ENCODE measurements around the gene GNG13. TPM values are rescaled to one million over a fixed set of nuclear protein-coding genes. Genes with fewer than 3 reads are reported as not detected.

GNG13 gene
- total RNA-seq, 1 donor from 2014 or later = not detected

DNA sequence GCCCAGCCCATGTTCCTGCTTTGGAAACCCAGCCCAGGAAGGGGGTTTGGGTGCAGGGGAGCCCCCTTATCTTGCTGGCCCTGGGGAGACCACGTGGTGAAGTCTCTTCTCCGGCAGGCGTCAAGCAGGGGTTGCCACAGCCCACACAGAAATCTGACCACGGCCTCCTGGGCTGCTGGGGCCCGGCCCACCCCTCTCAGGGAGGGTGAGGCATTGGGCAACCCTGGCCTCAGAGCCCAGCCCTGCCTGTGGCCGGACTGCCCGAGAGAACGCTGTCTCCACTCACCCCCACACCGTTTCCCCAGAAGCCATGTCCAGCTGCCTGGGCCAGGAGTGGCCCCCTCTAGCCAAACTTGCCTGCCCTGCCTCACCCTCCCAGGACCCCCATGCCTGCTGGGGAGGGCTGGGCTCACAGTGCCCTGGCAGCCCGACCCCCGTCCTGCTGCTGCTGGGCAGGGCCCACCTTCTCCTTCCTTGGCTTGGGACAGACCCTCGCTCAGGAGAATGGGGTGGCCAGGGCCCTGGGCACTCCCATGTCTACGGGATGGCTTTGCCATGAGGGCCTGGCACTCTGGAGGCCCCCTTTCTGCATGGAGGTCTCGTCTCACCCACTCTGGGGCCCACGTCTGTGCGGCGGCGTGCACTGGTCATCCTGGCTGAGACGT, 19.1 kb downstream of the GNG13 start:
- peaks cover 9% of the 10 kb centered on the region for H3K27me3 Mint-ChIP-seq (ENCODE audit: low read depth, unreplicated experiment)

GRCh38 chr16:780296-780695, 20.2 kb downstream of the GNG13 start:
- no peaks in the 10 kb centered on the region for H3K9me3 Mint-ChIP-seq (ENCODE audit: unreplicated experiment)
- no peaks in the 10 kb centered on the region for H3K9me3 ChIP-seq (ENCODE audit: insufficient read depth, low read depth, low read length)
- H3K36me3 Mint-ChIP-seq (ENCODE audit: low read depth, unreplicated experiment) = no peaks in the 10 kb centered on the region
- no peak overlapping the region for H3K4me2 ChIP-seq (ENCODE audit: low read length)
- peaks cover 14% of the 10 kb centered on the region for H3K4me1 ChIP-seq (ENCODE audit: insufficient read depth, low read length)
- FAIRE-seq = no peak
- no peak overlapping the region for H3K4me3 ChIP-seq (ENCODE audit: insufficient read depth, low read depth, low read length)
- no peaks in the 10 kb centered on the region for H3K27me3 ChIP-seq (ENCODE audit: insufficient read depth, low read length)
- H3K27me3 Mint-ChIP-seq (ENCODE audit: low read depth, unreplicated experiment) = peaks cover 9% of the 10 kb centered on the region
- no peak overlapping the region for H3K4me3 Mint-ChIP-seq (ENCODE audit: unreplicated experiment)
- no peaks in the 10 kb centered on the region for H3K79me2 ChIP-seq (ENCODE audit: insufficient read depth, low read length)
- no peaks in the 10 kb centered on the region for H3K36me3 ChIP-seq (ENCODE audit: insufficient read depth, low read length)
- no peak overlapping the region for H2AFZ ChIP-seq (ENCODE audit: low read depth, low read length)
- peaks cover 8% of the 10 kb centered on the region for H4K20me1 ChIP-seq (ENCODE audit: insufficient read depth, low read length)
- peaks cover 4% of the 10 kb centered on the region for H3K4me1 Mint-ChIP-seq (ENCODE audit: low read depth, unreplicated experiment)
- H3K27ac ChIP-seq (ENCODE audit: low read depth, low read length) = no peak overlapping the region
- H3K27ac Mint-ChIP-seq (ENCODE audit: unreplicated experiment) = no peak overlapping the region
- H3K9ac ChIP-seq (ENCODE audit: low read length) = no peak overlapping the region
- no peak for TF ChIP-seq EZH2 (IDR thresholded peaks at IDR 0.05; ENCODE audit: insufficient read depth, low read length)
- TF ChIP-seq, protein P1, sequence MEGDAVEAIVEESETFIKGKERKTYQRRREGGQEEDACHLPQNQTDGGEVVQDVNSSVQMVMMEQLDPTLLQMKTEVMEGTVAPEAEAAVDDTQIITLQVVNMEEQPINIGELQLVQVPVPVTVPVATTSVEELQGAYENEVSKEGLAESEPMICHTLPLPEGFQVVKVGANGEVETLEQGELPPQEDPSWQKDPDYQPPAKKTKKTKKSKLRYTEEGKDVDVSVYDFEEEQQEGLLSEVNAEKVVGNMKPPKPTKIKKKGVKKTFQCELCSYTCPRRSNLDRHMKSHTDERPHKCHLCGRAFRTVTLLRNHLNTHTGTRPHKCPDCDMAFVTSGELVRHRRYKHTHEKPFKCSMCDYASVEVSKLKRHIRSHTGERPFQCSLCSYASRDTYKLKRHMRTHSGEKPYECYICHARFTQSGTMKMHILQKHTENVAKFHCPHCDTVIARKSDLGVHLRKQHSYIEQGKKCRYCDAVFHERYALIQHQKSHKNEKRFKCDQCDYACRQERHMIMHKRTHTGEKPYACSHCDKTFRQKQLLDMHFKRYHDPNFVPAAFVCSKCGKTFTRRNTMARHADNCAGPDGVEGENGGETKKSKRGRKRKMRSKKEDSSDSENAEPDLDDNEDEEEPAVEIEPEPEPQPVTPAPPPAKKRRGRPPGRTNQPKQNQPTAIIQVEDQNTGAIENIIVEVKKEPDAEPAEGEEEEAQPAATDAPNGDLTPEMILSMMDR (IDR thresholded peaks at IDR 0.05; ENCODE audit: insufficient read depth, low read depth, low read length) = no peak
- DNase-seq (ENCODE audit: low read depth) = no peak

More for the DNA sequence above, 19.1 kb downstream of the GNG13 start:
- Histone ChIP-seq H3K27ac (ENCODE audit: low read depth, low read length) (no peak overlapping the region), H3K9me3 (ENCODE audit: insufficient read depth, low read depth, low read length) (no peaks in the 10 kb centered on the region), H2AFZ (ENCODE audit: low read depth, low read length) (no peak overlapping the region), H3K36me3 (ENCODE audit: insufficient read depth, low read length) (no peaks in the 10 kb centered on the region), H3K79me2 (ENCODE audit: insufficient read depth, low read length) (peaks cover 6% of the 10 kb centered on the region), H3K4me2 (ENCODE audit: low read length) (no peak overlapping the region), H3K27me3 (ENCODE audit: insufficient read depth, low read length) (no peaks in the 10 kb centered on the region), H3K4me3 (ENCODE audit: insufficient read depth, low read depth, low read length) (no peak overlapping the region), H3K4me1 (ENCODE audit: insufficient read depth, low read length) (peaks cover 14% of the 10 kb centered on the region), H3K9ac (ENCODE audit: low read length) (no peak overlapping the region), H4K20me1 (ENCODE audit: insufficient read depth, low read length) (peaks cover 19% of the 10 kb centered on the region)
- TF ChIP-seq, protein P1 (IDR thresholded peaks at IDR 0.05; ENCODE audit: insufficient read depth, low read depth, low read length) = no peak
- TF ChIP-seq EZH2 (IDR thresholded peaks at IDR 0.05; ENCODE audit: insufficient read depth, low read length) = no peak
- H3K27ac Mint-ChIP-seq (ENCODE audit: unreplicated experiment) = no peak overlapping the region
- H3K36me3 Mint-ChIP-seq (ENCODE audit: low read depth, unreplicated experiment) = no peaks in the 10 kb centered on the region
- no peaks in the 10 kb centered on the region for H3K9me3 Mint-ChIP-seq (ENCODE audit: unreplicated experiment)
- H3K4me1 Mint-ChIP-seq (ENCODE audit: low read depth, unreplicated experiment) = peaks cover 4% of the 10 kb centered on the region
- FAIRE-seq (no peak), DNase-seq (ENCODE audit: low read depth) (no peak)
- no peak overlapping the region for H3K4me3 Mint-ChIP-seq (ENCODE audit: unreplicated experiment)

DNA sequence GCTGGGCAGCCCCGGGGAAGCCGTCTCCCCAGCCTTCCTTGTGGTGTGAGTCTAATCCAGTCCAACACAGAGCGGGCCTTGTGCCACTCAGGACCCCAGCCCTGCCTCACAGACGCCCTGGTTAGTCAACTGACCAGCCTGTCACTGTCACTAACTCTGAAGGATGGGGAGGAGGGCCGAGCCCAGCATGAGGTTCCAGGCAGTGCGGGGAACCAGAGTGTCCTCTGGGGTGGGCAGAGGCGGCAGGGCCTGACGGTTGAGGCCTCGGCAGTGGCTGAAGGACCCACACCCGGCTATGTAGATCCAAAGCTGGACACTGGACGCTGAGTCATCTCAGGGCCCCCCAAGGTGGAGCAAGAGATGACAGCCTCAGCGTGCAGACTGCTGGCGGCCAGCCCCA, 21.0 kb downstream of the GNG13 start:
- Histone ChIP-seq H3K27ac (ENCODE audit: low read depth, low read length) (no peak overlapping the region), H3K79me2 (ENCODE audit: insufficient read depth, low read length) (no peaks in the 10 kb centered on the region), H3K9ac (ENCODE audit: low read length) (no peak overlapping the region), H3K9me3 (ENCODE audit: insufficient read depth, low read depth, low read length) (no peaks in the 10 kb centered on the region), H2AFZ (ENCODE audit: low read depth, low read length) (no peak overlapping the region), H3K4me1 (ENCODE audit: insufficient read depth, low read length) (peaks cover 14% of the 10 kb centered on the region), H3K27me3 (ENCODE audit: insufficient read depth, low read length) (no peaks in the 10 kb centered on the region), H4K20me1 (ENCODE audit: insufficient read depth, low read length) (peaks cover 1% of the 10 kb centered on the region), H3K4me2 (ENCODE audit: low read length) (no peak overlapping the region), H3K36me3 (ENCODE audit: insufficient read depth, low read length) (no peaks in the 10 kb centered on the region), H3K4me3 (ENCODE audit: insufficient read depth, low read depth, low read length) (no peak overlapping the region)
- Mint-ChIP-seq H3K4me1 (ENCODE audit: low read depth, unreplicated experiment) (peaks cover 4% of the 10 kb centered on the region), H3K4me3 (ENCODE audit: unreplicated experiment) (no peak overlapping the region), H3K27me3 (ENCODE audit: low read depth, unreplicated experiment) (peaks cover 9% of the 10 kb centered on the region), H3K36me3 (ENCODE audit: low read depth, unreplicated experiment) (no peaks in the 10 kb centered on the region), H3K9me3 (ENCODE audit: unreplicated experiment) (no peaks in the 10 kb centered on the region), H3K27ac (ENCODE audit: unreplicated experiment) (no peak overlapping the region)
- DNase-seq (ENCODE audit: low read depth) = no peak
- no peak for TF ChIP-seq EZH2 (IDR thresholded peaks at IDR 0.05; ENCODE audit: insufficient read depth, low read length)
- TF ChIP-seq, protein P1 (IDR thresholded peaks at IDR 0.05; ENCODE audit: insufficient read depth, low read depth, low read length) = no peak
- no peak for FAIRE-seq

Data from astrocyte (in vitro differentiated cells and primary cell).